ENCODE data around the gene UNC79.
"Not testable (repeated sequence)": the region's sequence is repeated elsewhere in the genome, so short reads cannot be mapped to it uniquely, and the experiment has no call there.

UNC79 gene

GRCh38 chr14:93458234-93458633, 27.5 kb downstream of the UNC79 start:
- TF ChIP-seq CTCF (IDR thresholded peaks at IDR 0.05; ENCODE audit: low read length, missing control alignments), result no peak
- H3K4me3 ChIP-seq (replicated peaks; ENCODE audit: low read depth, low read length), result no peak overlapping the region
- no peak for DNase-seq (ENCODE audit: low read depth)

- H3K4me3 ChIP-seq (replicated peaks; ENCODE audit: low read depth, low read length), result no peak overlapping the region
- no peak for DNase-seq (ENCODE audit: low read depth)
- no peak for TF ChIP-seq CTCF (IDR thresholded peaks at IDR 0.05; ENCODE audit: low read length, missing control alignments)
Measured at GRCh38 chr14:93462479-93462878, 31.7 kb downstream of the UNC79 start.

GRCh38 chr14:93464271-93464670, 33.5 kb downstream of the UNC79 start:
- no peak for TF ChIP-seq CTCF (IDR thresholded peaks at IDR 0.05; ENCODE audit: low read length, missing control alignments)
- DNase-seq (ENCODE audit: low read depth), result no peak

GRCh38 chr14:93475471-93475870, 44.7 kb downstream of the UNC79 start:
- TF ChIP-seq CTCF (IDR thresholded peaks at IDR 0.05; ENCODE audit: low read length, missing control alignments), result no peak
- DNase-seq (ENCODE audit: low read depth), result no peak
- H3K4me3 ChIP-seq (replicated peaks; ENCODE audit: low read depth, low read length), result no peak overlapping the region

More at GRCh38 chr14:93464271-93464670, 33.5 kb downstream of the UNC79 start:
- no peak overlapping the region for H3K4me3 ChIP-seq (replicated peaks; ENCODE audit: low read depth, low read length)

DNA sequence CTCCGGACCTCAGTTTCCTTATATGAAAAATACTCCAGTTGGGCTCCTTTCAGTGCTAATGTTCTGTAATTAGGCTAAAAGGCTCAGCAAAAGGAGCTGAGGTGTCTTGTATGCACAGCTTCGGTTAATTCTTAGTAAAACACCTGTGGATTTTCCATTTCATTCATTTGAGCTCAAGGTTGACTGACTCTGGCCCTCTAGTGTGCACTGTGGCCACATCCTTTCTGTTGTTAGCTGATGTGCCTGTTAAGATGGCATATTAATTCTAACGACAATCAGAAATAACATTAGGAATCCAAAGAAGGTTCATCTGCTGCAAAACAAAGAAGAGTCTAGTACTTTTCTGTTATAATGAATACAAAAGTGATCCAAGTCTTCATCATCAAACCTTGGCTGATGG, 45.6 kb downstream of the UNC79 start:
- no peak for TF ChIP-seq CTCF (IDR thresholded peaks at IDR 0.05; ENCODE audit: low read length, missing control alignments)
- no peak overlapping the region for H3K4me3 ChIP-seq (replicated peaks; ENCODE audit: low read depth, low read length)
- no peak for DNase-seq (ENCODE audit: low read depth)

- not testable (repeated sequence) for DNase-seq (ENCODE audit: low read depth); H3K4me3 ChIP-seq (replicated peaks; ENCODE audit: low read depth, low read length)
Measured at GRCh38 chr14:93479074-93479473, 48.3 kb downstream of the UNC79 start.

DNA sequence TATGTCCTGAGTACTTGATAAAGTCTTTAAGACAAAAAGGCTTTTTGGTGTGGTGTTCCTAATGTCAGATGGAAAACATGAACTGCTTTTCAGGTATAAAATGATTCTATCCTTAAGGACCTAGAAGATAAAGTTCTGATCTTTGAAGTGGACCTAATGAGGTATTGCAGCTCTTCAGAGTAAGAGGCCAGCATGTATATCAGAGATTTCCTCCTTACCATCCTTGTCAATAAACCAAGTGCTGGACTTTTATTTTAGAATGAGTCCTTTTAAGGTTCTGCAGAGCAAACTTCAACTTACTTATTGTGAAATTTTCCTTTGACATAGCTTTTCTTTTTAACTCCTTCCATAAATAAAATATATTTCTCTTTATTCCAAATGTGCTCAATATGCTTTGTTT, 50.1 kb downstream of the UNC79 start:
- no peak for DNase-seq (ENCODE audit: low read depth)
- no peak overlapping the region for H3K4me3 ChIP-seq (replicated peaks; ENCODE audit: low read depth, low read length)
- no peak for TF ChIP-seq CTCF (IDR thresholded peaks at IDR 0.05; ENCODE audit: low read length, missing control alignments)

GRCh38 chr14:93481758-93482157, 51.0 kb downstream of the UNC79 start:
- DNase-seq (ENCODE audit: low read depth), result peak; percentile 1
- TF ChIP-seq CTCF (IDR thresholded peaks at IDR 0.05; ENCODE audit: low read length, missing control alignments), result no peak
- H3K4me3 ChIP-seq (replicated peaks; ENCODE audit: low read depth, low read length), result no peak overlapping the region
